NOMO-1 treated with DMSO at 0.1 percent for 48 hours (cell line): ENCODE data around the gene CD1D.
"Not testable (repeated sequence)": the region's sequence is repeated elsewhere in the genome, so short reads cannot be mapped to it uniquely, and the experiment has no call there.

Experiments used
- DNase-seq: peaks from one replicate; lab custom pipeline; 2025; ENCODE audit not compliant: unreplicated experiment; lab: John Stamatoyannopoulos, UW

CD1D gene

DNA sequence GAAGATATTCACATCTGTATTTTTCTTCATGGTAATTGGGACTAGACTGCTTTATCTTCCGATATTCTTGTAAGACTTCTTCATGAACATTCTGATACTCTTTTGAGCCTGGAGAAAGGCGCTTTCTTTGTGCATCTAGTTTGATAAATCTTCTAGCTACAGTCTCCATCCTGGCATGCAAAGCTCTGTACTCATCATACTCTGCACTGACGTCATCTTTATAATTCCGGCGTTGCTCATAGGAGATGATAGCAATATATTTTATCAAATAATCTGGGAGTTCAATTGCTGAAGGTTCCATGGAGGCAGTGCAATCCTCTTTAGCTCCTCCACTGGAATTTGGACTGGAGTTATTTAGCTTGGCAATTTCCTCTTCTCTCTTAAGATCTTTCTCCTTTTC is 4.8 kb upstream of the CD1D start:
- not testable (repeated sequence) for DNase-seq

DNA sequence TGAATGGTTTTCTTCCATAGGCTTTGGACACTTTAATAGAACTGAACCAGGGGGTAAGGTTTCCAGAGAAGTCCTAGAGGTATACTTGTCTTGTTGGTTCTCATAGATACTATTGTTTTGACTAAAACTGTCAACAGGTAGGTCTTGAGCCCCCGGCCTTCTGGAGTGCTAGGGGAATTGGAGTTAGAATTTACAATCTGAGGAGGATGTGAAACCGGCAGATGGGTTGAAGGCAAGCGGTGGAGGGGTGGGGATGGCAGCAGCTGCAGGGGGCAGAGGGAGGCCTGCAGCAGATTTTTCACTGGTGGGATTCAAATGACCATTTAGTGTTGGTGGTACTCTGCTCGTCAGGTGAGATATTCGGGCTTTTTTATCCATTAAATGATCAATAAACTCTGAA is 4.3 kb upstream of the CD1D start:
- peak; percentile 3 for DNase-seq

GRCh38 chr1:158176849-158177699 is 3.6 kb upstream of the CD1D start:
- not testable (repeated sequence) for DNase-seq

- peak; percentile 50 for DNase-seq
Measured at GRCh38 chr1:158177700-158178450, 2.8 kb upstream of the CD1D start.

- peak; percentile 73 for DNase-seq
Measured at GRCh38 chr1:158179301-158180041, 1.2 kb upstream of the CD1D start.

- DNase-seq: no peak
Measured at GRCh38 chr1:158181577-158181922, 855 bp downstream of the CD1D start.

GRCh38 chr1:158185770-158186169 is 5.1 kb downstream of the CD1D start:
- peak; percentile 85 for DNase-seq

- no peak for DNase-seq
Measured at GRCh38 chr1:158186180-158186579, 5.5 kb downstream of the CD1D start.

GRCh38 chr1:158188611-158189010 is 7.9 kb downstream of the CD1D start:
- no peak for DNase-seq

DNA sequence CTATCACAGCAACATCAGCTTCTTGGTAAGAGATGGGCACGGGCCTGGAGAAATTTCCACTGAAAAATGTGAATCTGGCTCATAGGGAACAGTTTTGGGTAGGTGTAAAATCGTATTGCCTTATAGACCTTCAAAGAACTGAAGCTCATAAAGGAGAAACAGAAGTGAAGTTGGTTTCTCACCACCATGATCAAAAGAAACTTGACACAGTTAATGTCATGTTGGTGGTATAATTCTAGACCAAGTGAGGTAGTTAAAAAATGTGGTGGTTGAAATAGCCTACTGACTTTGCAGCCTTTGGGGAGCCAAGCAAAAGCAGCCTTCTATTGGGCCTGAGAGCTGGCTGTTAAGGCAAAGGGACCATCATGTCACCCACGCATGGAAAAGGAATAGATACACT is 8.9 kb downstream of the CD1D start:
- no peak for DNase-seq

DNA sequence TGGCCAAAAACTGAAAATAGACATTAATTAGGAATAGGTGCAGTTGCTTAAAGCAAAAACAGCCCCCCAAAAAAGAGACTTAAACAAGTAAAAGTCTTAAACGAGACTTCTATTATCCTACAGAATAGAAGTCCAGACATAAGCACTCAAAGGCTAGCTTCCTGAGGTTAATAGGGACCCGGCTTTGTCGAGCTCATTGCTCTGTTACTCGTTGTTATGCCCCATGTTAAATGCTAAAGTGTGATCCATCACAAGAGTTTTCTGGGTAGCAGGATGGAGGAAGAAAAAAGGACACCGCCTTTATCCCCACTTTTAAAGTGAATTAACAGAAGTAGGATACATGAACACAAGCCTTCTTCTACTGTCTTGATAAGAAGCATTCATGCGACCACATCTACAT is 10.6 kb downstream of the CD1D start:
- DNase-seq: no peak

- no peak for DNase-seq
Measured at GRCh38 chr1:158196461-158196860, 15.8 kb downstream of the CD1D start.

DNA sequence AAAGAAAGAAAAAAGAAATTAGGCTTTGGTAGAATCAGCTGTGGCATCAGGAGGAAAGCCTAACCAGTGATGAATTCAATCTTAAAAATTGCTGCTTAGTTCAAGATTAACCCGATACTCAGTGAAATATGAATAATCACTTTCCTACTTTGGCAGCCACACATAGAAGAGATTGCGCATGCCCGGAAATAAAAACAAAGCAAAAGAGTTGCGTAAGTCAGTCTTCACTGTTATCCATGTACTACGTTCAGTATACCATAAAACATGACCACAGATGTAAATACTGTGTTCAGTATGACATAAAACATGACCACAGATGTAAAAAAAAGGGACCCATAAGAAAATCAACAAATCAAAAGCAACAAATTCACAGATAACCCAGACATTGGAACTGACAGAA is 19.2 kb downstream of the CD1D start:
- DNase-seq: peak; percentile 65

DNA sequence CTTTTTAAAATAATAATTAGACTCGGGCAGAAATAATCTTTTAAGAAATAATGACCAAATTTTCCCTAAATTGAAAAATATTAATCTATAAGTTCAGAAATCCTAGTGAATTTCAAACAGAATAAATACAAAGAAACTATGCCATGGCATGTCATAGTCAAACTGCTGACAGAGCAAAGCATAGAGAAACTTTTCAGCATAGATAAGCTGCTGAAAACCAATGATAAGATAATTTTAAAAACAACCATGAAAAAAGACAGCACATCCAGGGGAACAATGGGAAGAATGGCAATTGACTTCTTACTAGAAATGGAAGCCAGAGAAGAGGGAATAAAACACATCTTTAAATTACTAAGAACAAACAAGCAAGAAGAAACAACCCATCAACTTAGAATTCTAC is 19.8 kb downstream of the CD1D start:
- DNase-seq: no peak

DNA sequence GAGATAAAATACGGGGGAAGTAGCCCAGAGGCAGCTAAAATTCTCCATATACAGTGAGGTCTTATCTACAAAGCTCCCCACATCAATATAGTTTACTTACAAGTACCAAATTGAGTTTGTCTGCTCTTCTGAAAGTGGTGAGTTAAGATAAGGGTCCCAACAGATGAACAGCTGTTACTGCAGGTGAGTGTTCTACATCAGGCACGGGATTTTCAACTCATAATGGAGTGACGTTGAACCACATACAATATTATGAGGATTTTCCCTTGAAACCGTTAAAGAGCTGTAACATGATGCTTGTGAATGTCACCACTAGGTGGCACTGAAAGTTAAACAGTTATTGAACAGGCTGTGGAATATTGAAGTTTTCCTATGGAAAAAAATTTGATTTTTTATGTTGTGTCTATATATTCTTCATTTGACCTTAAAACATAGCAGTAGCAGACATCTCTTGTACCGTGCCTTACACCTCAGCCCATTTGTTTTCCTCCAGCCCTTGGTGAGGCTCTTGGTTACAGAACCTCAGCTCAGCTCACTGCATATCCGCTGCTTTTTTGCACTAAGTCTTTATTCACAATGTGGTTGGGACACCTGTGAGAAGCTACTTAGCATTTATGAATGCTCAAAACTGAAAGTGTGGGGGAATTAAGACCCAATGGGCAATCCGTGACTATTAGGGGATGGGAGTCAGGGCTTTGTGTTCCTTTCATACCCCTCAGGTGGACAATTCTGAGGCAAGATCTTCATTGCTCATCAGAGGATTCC is 23.2 kb downstream of the CD1D start:
- DNase-seq: peak; percentile 41

GRCh38 chr1:158204458-158204827 is 23.7 kb downstream of the CD1D start:
- no peak for DNase-seq

- no peak for DNase-seq
Measured at GRCh38 chr1:158208586-158209116, 28.0 kb downstream of the CD1D start.

- no peak for DNase-seq
Measured at GRCh38 chr1:158212320-158212719, 31.6 kb downstream of the CD1D start.

GRCh38 chr1:158223445-158223844 is 42.8 kb downstream of the CD1D start:
- DNase-seq: not testable (repeated sequence)

GRCh38 chr1:158227904-158228623 is 47.4 kb downstream of the CD1D start:
- no peak for DNase-seq
